ENCODE results near the gene GRK1. TPM values are rescaled to one million over a fixed set of nuclear protein-coding genes. Genes with fewer than 3 reads are reported as not detected.

Gene GRK1
- total RNA-seq, 1 donor from 2014 or later, result 1.1 TPM

DNA sequence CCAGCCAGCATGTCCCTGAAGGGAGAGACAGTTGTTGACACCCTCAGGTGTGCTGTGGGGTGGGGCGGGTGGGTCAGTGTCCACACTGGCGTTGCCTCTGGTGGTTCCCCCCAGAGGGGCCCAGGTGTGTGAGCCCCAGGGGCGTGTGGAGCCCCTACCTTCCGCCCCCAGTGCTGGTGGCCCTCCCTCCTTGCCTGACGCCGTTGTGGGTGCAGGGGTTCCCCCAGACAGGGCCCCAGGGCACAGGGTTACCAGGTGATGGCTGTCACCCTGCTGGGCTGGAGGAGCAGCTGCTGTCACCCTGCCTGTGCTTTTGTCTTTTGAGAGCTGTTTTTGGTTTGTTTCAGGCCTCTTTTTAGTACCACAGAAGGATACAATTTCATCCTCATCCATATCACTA is 36.2 kb upstream of the GRK1 start:
- TF ChIP-seq, protein P1, sequence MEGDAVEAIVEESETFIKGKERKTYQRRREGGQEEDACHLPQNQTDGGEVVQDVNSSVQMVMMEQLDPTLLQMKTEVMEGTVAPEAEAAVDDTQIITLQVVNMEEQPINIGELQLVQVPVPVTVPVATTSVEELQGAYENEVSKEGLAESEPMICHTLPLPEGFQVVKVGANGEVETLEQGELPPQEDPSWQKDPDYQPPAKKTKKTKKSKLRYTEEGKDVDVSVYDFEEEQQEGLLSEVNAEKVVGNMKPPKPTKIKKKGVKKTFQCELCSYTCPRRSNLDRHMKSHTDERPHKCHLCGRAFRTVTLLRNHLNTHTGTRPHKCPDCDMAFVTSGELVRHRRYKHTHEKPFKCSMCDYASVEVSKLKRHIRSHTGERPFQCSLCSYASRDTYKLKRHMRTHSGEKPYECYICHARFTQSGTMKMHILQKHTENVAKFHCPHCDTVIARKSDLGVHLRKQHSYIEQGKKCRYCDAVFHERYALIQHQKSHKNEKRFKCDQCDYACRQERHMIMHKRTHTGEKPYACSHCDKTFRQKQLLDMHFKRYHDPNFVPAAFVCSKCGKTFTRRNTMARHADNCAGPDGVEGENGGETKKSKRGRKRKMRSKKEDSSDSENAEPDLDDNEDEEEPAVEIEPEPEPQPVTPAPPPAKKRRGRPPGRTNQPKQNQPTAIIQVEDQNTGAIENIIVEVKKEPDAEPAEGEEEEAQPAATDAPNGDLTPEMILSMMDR (IDR thresholded peaks at IDR 0.05; ENCODE audit: unreplicated experiment), result no peak
- Mint-ChIP-seq H3K27ac (no peak overlapping the region), H3K27me3 (no peaks in the 10 kb centered on the region), H3K9me3 (ENCODE audit: low read depth) (no peaks in the 10 kb centered on the region), H3K4me1 (ENCODE audit: low read depth) (no peaks in the 10 kb centered on the region), H3K36me3 (ENCODE audit: insufficient read depth) (peaks cover 26% of the 10 kb centered on the region), H3K4me3 (ENCODE audit: low read depth) (no peak overlapping the region)
- DNase-seq (ENCODE audit: low spot score, unreplicated experiment), result no peak

DNA sequence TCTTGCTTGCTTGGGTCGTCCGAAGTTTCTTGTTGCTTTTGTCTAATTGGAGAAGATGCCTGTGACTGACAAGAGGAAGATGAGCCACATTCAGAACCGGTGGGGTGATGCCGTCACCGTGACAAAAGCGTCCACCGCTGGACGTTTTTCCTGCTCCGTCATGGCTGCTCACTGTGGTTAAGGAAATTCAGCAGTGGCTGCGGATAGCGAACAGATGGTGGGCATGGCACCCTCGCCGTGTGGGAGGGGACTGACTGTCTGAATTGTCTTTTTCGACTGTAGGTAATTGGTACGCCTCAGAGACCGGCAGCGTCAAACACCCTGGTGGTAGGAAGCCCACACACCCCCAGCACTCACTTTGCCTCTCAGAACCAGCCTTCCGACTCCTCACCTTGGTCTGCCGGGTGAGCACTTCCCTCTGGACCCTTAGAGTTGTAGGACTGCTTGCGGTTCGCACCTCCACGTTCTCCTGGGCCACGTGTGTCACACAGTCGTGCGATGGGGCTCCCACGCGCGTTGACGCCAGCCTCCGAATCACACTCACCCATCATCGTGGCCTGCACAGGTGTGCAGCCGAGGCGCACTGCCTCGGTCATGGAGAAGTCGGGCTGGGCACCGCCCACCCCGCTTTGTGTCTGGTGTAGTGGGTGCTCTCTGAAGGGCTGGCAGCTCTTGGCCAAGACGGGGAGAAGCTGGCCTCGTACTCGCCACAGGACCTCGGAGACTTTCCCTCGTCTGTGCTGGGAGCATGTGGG is 35.5 kb upstream of the GRK1 start:
- Mint-ChIP-seq H3K27ac (no peak overlapping the region), H3K9me3 (ENCODE audit: low read depth) (no peaks in the 10 kb centered on the region), H3K27me3 (no peaks in the 10 kb centered on the region), H3K36me3 (ENCODE audit: insufficient read depth) (peaks cover 30% of the 10 kb centered on the region), H3K4me3 (ENCODE audit: low read depth) (no peak overlapping the region), H3K4me1 (ENCODE audit: low read depth) (no peaks in the 10 kb centered on the region)
- TF ChIP-seq, protein P1 (IDR thresholded peaks at IDR 0.05; ENCODE audit: unreplicated experiment), result no peak
- DNase-seq (ENCODE audit: low spot score, unreplicated experiment), result no peak

DNA sequence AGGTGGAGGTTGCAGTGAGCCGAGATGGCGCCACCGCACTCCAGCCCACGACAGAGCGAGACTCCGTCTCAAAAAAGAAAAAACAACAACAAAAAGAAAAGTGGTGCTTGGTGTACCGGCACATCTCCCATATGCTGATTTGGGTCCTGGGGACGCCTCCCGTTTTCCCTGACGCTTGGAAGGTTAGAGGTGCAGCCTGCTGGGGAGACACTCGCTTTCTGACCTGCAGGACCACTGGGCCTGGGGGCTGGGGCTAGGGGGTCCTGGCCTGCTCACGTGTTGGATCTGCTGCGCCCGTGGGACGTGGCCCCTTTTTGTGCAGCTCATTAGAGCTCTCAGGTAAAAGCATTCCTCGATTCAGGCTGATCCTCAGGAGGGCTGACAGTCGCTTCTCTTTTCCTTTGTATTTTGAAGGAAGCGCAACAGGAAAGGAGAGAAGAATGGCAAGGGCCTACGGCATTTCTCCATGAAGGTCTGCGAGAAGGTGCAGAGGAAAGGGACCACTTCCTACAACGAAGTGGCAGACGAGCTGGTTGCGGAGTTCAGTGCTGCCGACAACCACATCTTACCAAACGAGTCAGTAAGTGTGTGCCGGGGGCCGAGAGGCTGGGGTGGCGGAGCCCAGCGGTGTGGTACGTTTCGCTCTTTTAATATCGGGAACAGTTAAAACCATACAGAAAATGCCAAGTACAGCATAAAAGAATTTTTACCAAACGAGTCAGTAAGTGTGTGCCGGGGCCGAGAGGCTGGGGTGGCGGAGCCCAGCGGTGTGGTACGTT is 34.1 kb upstream of the GRK1 start:
- TF ChIP-seq, protein P1 (IDR thresholded peaks at IDR 0.05; ENCODE audit: unreplicated experiment), result no peak
- H3K27me3 Mint-ChIP-seq, result no peaks in the 10 kb centered on the region
- peaks cover 34% of the 10 kb centered on the region for H3K36me3 Mint-ChIP-seq (ENCODE audit: insufficient read depth)
- H3K4me3 Mint-ChIP-seq (ENCODE audit: low read depth), result no peak overlapping the region
- H3K9me3 Mint-ChIP-seq (ENCODE audit: low read depth), result no peaks in the 10 kb centered on the region
- no peaks in the 10 kb centered on the region for H3K4me1 Mint-ChIP-seq (ENCODE audit: low read depth)
- H3K27ac Mint-ChIP-seq, result no peak overlapping the region
- DNase-seq (ENCODE audit: low spot score, unreplicated experiment), result no peak

DNA sequence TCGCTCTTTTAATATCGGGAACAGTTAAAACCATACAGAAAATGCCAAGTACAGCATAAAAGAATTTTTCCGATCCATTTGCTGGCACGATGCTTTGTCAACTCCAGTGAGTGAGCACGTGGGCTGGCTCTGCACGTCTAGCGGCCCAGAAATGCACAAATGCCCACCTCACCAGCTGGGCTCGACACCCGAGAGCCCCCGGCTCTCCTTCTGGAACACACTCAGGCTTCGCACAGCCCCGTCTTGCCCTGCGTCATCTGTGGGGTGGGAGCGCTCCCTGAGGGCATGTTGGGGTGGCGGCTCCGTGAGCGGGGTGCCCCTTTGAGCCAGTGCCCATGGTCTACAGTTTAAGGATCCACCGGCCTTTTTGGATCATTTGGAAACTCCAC is 33.5 kb upstream of the GRK1 start:
- Mint-ChIP-seq H3K36me3 (ENCODE audit: insufficient read depth) (peaks cover 36% of the 10 kb centered on the region), H3K4me1 (ENCODE audit: low read depth) (no peaks in the 10 kb centered on the region), H3K4me3 (ENCODE audit: low read depth) (no peak overlapping the region), H3K27ac (no peak overlapping the region), H3K27me3 (no peaks in the 10 kb centered on the region), H3K9me3 (ENCODE audit: low read depth) (no peaks in the 10 kb centered on the region)
- DNase-seq (ENCODE audit: low spot score, unreplicated experiment), result no peak
- TF ChIP-seq, protein P1 (IDR thresholded peaks at IDR 0.05; ENCODE audit: unreplicated experiment), result no peak

DNA sequence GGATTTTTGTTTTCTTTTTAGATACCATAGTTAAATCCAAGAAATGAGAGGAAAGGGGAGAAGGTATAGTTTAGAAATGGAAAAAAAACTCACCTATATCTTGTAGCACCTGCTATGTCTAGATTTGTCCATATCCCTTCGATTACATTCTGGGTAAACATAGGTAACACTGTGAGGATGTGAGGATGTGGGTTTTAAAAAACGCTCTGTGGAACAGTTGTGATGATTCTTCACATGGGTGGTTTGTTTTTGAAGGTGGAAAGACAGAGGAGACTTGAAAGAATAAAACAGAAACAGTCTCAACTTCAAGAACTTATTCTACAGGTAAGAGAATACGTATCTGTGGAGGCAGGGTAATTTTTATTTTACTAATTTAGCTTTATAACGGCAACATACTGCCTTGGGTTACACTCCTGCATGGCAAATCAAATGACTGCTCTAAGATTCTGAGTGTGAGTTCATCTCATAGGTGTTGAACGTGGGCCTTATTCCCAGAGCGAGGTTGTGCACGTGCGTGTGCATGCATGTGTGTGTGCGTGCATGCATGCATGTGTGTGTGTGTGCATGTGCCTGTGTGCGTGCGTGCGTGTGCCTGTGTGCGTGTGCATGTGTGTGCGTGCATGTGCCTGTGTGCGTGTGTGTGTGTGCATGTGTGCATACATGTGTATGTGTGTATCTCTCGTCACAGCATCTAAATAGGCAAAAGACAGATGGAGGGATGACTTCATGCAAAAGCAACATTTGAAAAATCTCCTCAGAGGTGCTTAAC is 32.6 kb upstream of the GRK1 start:
- Mint-ChIP-seq H3K27me3 (no peaks in the 10 kb centered on the region), H3K4me1 (ENCODE audit: low read depth) (no peaks in the 10 kb centered on the region), H3K9me3 (ENCODE audit: low read depth) (no peaks in the 10 kb centered on the region), H3K4me3 (ENCODE audit: low read depth) (no peak overlapping the region), H3K36me3 (ENCODE audit: insufficient read depth) (peaks cover 38% of the 10 kb centered on the region), H3K27ac (no peak overlapping the region)
- DNase-seq (ENCODE audit: low spot score, unreplicated experiment), result no peak
- TF ChIP-seq, protein P1 (IDR thresholded peaks at IDR 0.05; ENCODE audit: unreplicated experiment), result no peak

Measured in progenitor cell of endocrine pancreas (in vitro differentiated cells).